HG03108 (cell line): ENCODE data around the gene UMODL1.

Experiments
- ATAC-seq: cut with Tn5 transposase; IDR thresholded peaks from one replicate; pipeline ENCODE4 v1.9.1; 2021; ENCODE audit warnings: moderate library complexity; ENCODE audit not compliant: unreplicated experiment

The UMODL1 gene

GRCh38 chr21:42071146-42071737 is at the start of gene UMODL1:
Gene UMODL1, plus strand, starts transcription at chr21:42071317. Its CDS starts 0 bp downstream, at chr21:42071317.
- ATAC-seq, result no peak

GRCh38 chr21:42021371-42022090 is 49.6 kb upstream of the UMODL1 start:
- ATAC-seq, result no peak

GRCh38 chr21:42022091-42022430 is 49.1 kb upstream of the UMODL1 start:
- no peak for ATAC-seq

GRCh38 chr21:42022906-42023305 is 48.2 kb upstream of the UMODL1 start:
- no peak for ATAC-seq

GRCh38 chr21:42025376-42026081 is 45.6 kb upstream of the UMODL1 start:
- ATAC-seq, result no peak

- ATAC-seq, result no peak
Observed at GRCh38 chr21:42026082-42026435, 45.1 kb upstream of the UMODL1 start.

- ATAC-seq, result no peak
Observed at GRCh38 chr21:42027085-42027821, 43.9 kb upstream of the UMODL1 start.

- ATAC-seq, result no peak
Observed at GRCh38 chr21:42027822-42028765, 43.0 kb upstream of the UMODL1 start.

- no peak for ATAC-seq
Observed at GRCh38 chr21:42028766-42029425, 42.2 kb upstream of the UMODL1 start.

- ATAC-seq, result no peak
Observed at GRCh38 chr21:42030311-42030710, 40.8 kb upstream of the UMODL1 start.

- ATAC-seq, result no peak
Observed at GRCh38 chr21:42031241-42031640, 39.9 kb upstream of the UMODL1 start.

GRCh38 chr21:42031816-42032215 is 39.3 kb upstream of the UMODL1 start:
- ATAC-seq, result no peak

GRCh38 chr21:42032266-42032665 is 38.9 kb upstream of the UMODL1 start:
- no peak for ATAC-seq

GRCh38 chr21:42032968-42033367 is 38.1 kb upstream of the UMODL1 start:
- no peak for ATAC-seq

- ATAC-seq, result no peak
Observed at GRCh38 chr21:42036313-42036712, 34.8 kb upstream of the UMODL1 start.

GRCh38 chr21:42037516-42037915 is 33.6 kb upstream of the UMODL1 start:
- no peak for ATAC-seq

GRCh38 chr21:42037943-42038342 is 33.2 kb upstream of the UMODL1 start:
- no peak for ATAC-seq

GRCh38 chr21:42038393-42038792 is 32.7 kb upstream of the UMODL1 start:
- ATAC-seq, result no peak

GRCh38 chr21:42038826-42039425 is 32.2 kb upstream of the UMODL1 start:
- no peak for ATAC-seq

- no peak for ATAC-seq
Observed at GRCh38 chr21:42039470-42039901, 31.6 kb upstream of the UMODL1 start.
